ENCODE measurements around the gene HES3.

The HES3 gene

DNA sequence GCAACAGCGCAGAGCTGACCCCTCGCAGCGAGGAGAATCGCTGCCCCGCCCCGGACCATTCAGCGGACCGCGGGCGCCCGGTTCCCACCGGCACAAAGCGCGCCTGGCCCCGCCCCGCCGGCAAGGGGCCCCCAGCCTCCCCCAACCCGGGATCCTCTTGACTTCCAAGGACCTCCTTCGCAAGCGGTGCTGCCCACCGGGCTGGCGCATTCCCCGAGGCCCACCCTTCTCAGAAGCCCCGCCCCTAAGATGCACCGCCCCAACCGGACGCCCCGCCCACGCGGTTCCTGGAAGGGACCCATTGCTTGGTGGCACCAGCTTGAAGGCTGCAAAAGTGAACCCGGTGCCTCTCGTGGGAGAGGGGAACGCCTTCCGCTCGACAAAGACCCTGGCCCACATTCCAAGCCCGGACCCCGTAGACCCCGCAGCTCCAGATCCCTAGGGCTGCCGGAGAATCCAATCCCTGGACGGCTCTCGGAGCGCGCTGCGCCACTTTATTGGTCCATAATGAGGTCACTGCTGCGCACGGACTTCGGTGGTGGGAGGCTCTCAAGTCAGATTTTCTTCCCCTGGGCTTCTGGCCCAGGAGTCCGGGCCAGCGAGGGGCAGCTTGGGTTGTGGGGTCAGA is 2.0 kb downstream of the HES3 start:
- DNase-seq (ENCODE audit: low spot score), result peak; percentile 31

DNA sequence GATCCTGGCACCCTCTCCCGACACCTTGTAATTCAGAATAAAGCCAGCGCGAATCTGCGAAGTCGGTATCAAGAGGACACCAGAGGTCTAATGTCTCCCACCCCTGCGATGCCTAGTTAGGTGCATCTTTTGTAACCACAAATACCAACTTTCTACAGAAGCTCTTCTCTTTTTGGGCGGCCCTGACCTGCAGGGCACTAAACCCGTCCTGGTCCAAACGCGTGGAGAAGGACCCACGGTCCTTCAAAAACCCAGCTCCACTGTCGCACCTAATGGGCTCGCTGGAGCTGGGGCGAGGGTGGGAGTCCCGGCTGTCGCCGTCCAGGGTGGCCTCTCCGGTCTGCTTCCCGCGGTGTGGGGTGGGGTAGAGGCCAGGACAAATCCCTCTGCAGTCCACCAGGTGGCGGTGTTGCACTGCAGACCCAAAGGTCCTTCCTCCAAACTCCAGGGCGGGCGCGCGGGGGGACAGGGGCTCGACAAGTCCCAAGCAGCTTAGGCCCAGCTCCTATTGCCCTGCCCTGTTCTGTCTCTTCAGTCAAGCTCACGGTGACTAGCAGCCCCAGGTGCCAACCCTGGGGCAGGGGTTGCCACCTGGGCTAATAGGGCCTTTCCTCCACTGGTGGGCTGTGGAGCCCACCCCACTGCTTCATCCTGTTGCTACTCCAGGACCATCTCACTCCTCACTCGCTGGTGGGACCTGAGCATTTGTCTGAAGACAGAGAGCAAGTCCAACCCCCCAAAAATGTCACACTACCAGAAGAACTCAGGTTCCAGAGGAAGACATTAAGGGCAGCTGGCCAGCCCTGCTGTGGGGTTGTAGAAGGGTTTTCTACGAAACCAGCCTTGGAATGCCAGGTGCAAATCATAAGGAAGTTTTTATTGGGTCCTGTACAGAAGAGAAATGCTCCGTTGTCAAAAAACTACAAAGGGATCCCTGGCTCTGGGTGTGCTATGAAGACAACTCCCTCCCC is 2.8 kb downstream of the HES3 start:
- peak; percentile 86 for DNase-seq (ENCODE audit: low spot score)

DNA sequence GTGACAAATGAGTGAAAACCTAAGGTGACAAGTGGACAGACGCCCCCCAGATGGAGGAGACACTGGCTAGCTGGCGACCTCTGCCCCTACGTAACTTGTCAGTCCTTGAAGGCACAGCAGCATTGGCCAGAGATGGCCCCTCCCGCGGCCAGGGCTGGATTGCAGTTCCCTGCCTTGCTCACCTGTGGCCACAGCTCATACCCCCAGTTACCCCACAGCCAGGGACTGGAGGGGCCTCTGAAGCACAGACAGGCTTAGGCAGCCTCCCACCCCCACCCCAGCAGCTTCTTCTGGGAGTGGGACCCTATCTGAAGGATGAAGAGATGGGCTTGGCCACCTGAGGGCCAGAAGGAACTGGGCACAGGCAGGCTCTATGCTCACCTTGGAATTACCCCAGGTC is 3.7 kb downstream of the HES3 start:
- DNase-seq (ENCODE audit: low spot score), result no peak

- no peak for DNase-seq (ENCODE audit: low spot score)
Measured at GRCh38 chr1:6248161-6248776, 4.3 kb downstream of the HES3 start.

DNA sequence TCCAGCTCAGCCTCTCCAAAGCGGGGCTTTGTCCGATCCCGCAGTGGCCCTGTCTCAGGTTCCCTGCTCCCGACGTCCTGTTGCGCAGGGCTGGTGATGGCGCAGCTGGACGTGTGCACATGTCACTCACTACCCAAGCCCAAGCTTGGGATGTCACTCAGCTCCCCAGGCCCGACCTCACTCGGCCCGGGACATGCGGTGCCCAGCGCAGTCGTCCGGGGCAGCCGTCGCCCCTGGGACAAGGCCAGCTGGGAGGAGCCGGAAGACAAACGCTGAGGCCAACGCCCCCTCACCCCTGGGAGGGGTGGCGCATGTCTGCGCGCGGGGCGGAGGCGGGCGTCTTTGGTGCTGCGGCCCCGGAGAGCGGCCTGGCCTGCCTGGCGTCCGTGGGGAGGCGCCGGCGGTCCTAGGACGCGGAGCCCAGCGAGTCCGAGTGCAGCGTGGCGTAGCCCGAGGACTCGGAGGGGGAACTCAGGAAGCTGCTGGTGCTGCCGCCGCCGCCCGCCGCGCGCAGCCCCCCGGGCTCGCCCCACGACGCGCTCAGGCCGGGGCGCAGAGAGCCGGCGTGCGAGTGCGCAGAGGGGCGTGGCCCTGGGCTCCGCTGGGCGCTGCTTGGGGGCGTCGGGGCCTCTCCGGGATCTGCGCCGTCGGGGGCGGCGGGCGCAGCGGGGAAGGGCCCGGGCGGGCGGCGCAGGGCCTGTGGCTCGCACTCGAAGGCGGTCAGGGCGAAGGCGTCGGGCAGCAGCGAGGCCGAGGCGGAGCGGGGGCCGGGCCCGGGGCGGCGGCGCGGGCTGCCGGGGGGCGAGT is 5.2 kb downstream of the HES3 start:
- DNase-seq (ENCODE audit: low spot score), result peak; percentile 74

DNA sequence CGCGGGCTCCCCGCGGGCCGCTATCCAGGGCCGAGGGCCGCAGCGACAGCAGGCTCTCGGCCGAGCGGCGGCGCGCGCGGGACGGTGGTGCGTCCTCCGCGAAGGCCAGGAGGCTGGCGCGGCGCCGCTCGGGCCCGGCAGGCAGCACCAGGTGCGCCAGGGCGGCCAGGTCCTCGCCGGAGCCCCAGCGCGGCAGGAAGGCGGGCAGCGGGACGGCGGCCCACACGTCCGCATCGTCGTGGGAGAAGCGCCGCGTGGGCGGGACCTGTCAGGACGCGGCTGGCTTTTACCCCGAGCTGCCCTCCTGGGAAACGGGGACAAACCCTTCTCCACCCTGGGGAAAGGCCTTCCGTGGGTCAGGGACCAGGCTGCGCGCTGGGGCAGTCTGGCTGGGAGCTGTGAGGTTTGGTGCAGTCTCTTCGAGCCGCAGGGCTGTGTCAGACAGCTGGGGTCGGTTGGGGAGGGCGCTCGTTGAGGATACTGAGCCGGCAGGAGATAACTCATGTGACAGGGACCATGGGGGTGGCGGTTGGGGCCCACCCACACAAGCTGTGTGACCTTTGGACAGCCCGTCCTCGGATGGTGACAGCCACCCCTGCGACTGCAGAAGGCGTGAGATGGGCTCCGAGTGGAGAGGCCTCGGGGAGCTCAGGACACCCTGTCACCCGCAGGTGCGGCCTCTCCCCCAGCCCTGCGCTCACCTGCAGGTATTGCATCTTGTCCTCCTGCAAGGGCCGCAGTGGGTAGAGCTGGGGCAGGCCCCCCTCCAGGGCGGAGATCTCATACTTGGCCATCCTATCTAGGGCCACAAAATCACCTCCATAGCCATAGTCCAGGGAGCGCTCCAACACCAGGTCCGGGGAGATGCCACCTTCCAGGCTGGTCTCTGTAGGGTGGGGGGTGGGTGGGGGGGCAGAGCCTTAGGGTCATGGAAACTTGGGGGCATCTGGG is 6.0 kb downstream of the HES3 start:
- DNase-seq (ENCODE audit: low spot score), result peak; percentile 18

- DNase-seq (ENCODE audit: low spot score), result no peak
Measured at GRCh38 chr1:6251233-6251632, 7.3 kb downstream of the HES3 start.

- no peak for DNase-seq (ENCODE audit: low spot score)
Measured at GRCh38 chr1:6251681-6252373, 7.8 kb downstream of the HES3 start.

- no peak for DNase-seq (ENCODE audit: low spot score)
Measured at GRCh38 chr1:6252374-6252710, 8.4 kb downstream of the HES3 start.

GRCh38 chr1:6253380-6253779 is 9.4 kb downstream of the HES3 start:
- DNase-seq (ENCODE audit: low spot score), result no peak

DNA sequence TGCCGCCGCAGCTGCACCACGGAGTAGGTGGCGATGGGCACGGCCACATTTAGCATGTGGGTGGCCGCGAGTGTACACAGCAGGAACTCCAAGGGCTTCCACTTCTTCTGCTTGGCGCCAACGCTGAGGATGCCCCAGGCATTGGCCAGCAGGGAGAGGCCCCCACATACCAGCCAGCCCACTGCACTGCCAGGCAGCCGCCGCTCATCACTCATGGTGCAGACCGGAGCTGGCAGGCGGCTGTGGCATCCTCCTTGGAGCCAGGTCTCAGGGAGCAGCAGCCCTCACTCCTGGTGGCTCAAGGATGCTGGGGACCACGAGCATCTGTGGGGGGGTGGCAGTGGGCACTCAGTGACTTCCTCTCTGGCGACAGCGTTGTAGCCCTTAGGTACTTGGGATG is 10.7 kb downstream of the HES3 start:
- no peak for DNase-seq (ENCODE audit: low spot score)

GRCh38 chr1:6256645-6257044 is 12.7 kb downstream of the HES3 start:
- DNase-seq (ENCODE audit: low spot score), result no peak

- DNase-seq (ENCODE audit: low spot score), result no peak
Measured at GRCh38 chr1:6257541-6258069, 13.6 kb downstream of the HES3 start.

DNA sequence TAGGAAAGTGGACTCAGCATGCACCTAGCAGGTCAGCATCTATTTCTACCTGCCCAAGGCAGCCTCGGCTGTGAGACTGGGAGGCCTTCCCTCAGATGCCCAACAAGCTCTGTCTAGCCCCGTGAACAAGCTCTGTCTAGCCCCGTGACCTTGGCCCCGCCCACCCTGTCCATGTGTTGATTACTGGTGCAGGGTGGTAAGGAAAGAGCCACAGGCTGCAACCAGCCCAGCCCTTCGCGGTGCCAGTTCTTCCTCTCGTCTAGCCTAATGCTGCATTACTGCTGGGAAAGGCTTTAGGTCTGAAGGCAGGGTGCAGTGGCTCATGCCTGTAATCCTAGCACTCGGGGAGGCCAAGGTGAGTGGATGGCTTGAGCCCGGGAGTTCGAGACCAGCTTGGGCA is 14.7 kb downstream of the HES3 start:
- no peak for DNase-seq (ENCODE audit: low spot score)

- peak; percentile 94 for DNase-seq (ENCODE audit: low spot score)
Measured at GRCh38 chr1:6259491-6260362, 15.7 kb downstream of the HES3 start.

DNA sequence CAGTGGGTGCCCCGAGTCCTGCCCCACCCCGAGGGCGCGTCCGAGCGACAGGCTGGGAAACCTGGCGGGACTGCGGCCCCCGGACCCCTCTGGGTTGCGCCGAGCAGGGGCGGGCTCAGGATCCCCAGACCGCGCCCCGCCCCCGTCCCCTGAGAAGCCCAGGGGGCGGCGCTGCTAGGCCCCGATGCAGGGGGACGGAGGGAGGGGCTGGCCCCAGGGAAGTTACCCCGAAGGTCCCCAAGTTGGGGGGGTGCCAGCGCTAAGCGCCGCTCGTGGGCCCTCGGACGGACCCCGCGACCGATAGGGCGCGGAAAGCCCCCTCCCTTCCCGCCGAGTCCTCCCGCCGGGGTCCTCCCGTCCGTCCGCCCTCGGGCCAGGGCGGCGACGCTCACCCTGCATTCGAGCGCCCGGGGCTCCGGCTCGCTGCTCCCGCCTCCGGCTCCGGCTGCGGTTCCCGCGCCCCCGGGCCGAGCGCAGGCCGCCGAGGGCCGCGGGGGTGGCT is 16.5 kb downstream of the HES3 start:
- DNase-seq (ENCODE audit: low spot score), result no peak

DNA sequence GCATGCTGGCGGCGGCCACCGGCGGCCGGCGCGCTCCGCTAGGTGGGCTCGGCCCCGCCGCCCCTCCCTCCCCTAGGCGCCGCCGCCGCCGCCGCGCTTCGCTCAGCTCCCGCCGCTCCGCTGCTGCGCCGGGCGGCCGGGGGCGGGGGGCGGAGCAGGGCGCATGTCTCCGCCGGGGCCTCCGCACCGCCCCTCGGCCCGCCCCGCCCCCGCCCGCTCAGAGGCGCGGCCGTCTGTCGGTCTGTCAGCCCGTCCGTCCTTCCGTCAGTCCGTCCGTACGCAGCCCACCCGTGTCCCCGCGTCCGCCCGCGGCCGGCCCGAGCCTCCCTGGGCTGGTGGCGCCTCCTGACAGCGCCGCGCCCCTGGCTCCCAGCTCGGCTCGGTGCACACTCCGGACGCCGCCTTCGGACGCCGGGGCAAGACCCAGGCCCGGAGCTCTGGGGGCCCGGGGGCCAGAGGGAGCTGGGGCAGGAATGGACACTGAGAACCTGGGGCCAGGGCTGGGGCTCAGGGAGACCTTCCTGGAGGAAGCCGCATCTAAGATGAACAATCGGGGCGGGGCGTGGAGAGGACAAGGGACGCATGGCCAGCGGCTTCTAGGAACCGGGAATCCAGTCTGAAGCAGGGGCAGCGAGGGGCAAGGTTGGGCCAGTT is 17.1 kb downstream of the HES3 start, which contains the start of gene GPR153:
Gene GPR153 (minus strand): TSS at position 138 of the 654 bp plus-strand sequence. CDS start 6,193 bp downstream, outside the sequence.
- DNase-seq (ENCODE audit: low spot score), result peak; percentile 87

DNA sequence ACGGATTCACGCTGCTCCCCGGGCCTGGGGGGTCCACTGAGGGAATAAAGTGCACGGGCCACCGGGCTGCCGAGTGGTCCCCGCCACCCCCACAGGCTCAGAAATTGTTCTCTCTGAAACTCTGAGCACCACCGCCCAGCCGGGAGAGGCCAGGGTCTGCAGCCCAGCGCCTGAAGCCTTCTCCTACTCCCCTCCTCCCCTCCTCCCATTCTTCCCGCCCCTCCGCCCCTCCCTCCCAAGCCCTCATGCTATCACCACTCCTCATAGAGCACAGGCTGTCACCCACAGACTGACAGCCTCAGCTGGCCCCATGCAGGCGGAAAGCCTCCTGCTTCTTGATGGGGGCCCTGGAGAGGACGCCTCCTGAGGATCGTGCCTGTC is 17.6 kb downstream of the HES3 start:
- DNase-seq (ENCODE audit: low spot score), result no peak
